HEK293 (cell line): ENCODE results near the gene HAUS5.

Source experiments
- GLI4 ChIP-seq: fragments of 450-650 bp; formaldehyde crosslinking; IDR thresholded peaks from 2 replicates; pipeline ENCODE4 v1.5.1; 2016; ENCODE audit warnings: missing biosample characterization, missing genetic modification characterization
- GLIS1 ChIP-seq: fragments of 450-650 bp; formaldehyde crosslinking; IDR thresholded peaks from 2 replicates; pipeline ENCODE4 v1.5.1; 2016; ENCODE audit warnings: missing biosample characterization, missing genetic modification characterization
- KLF10 ChIP-seq: fragments of 450-650 bp; IDR thresholded peaks from 2 replicates; pipeline ENCODE4 v1.5.1; 2018; ENCODE audit warnings: missing biosample characterization, mild to moderate bottlenecking, missing genetic modification characterization
- MEIS1 ChIP-seq: sonication (generic); formaldehyde crosslinking; IDR thresholded peaks from 2 replicates; pipeline ENCODE4 v1.8.1; 2022; ENCODE audit warnings: missing genetic modification reagents, mild to moderate bottlenecking, borderline replicate concordance
- MZF1 ChIP-seq: fragments of 450-650 bp; formaldehyde crosslinking; IDR thresholded peaks from 2 replicates; pipeline ENCODE4 v1.5.1; 2017; ENCODE audit warnings: missing biosample characterization, missing genetic modification characterization, borderline replicate concordance
- OVOL3 ChIP-seq: fragments of 450-650 bp; formaldehyde crosslinking; IDR thresholded peaks from 2 replicates; pipeline ENCODE4 v1.5.1; 2016; ENCODE audit warnings: missing biosample characterization, missing genetic modification characterization
- PATZ1 ChIP-seq: fragments of 450-650 bp; formaldehyde crosslinking; IDR thresholded peaks from 2 replicates; pipeline ENCODE4 v1.5.1; 2016; ENCODE audit warnings: missing biosample characterization, missing genetic modification characterization
- PRDM4 ChIP-seq: fragments of 450-650 bp; formaldehyde crosslinking; IDR thresholded peaks from 2 replicates; pipeline ENCODE4 v1.5.1; 2017; ENCODE audit warnings: missing biosample characterization, missing genetic modification characterization
- SP2 ChIP-seq: fragments of 450-650 bp; formaldehyde crosslinking; IDR thresholded peaks from 2 replicates; pipeline ENCODE4 v1.5.1; 2016; ENCODE audit warnings: missing biosample characterization, missing genetic modification characterization
- WT1 ChIP-seq: fragments of 450-650 bp; formaldehyde crosslinking; IDR thresholded peaks from 2 replicates; pipeline ENCODE4 v1.5.1; 2016; ENCODE audit warnings: missing biosample characterization, missing genetic modification characterization
- ZBTB26 ChIP-seq: fragments of 450-650 bp; formaldehyde crosslinking; optimal IDR thresholded peaks from 2 replicates; pipeline ENCODE3; 2016; ENCODE audit warnings: missing biosample characterization, mild to moderate bottlenecking, missing genetic modification characterization
- ZNF114 ChIP-seq: fragments of 450-650 bp; formaldehyde crosslinking; IDR thresholded peaks from 2 replicates; pipeline ENCODE4 v1.5.0; 2017; ENCODE audit warnings: missing biosample characterization, missing genetic modification characterization
- ZNF148 ChIP-seq: fragments of 450-650 bp; formaldehyde crosslinking; IDR thresholded peaks from 2 replicates; pipeline ENCODE4 v1.5.0; 2017; ENCODE audit warnings: missing biosample characterization, missing genetic modification characterization, borderline replicate concordance
- ZNF2 ChIP-seq: fragments of 450-650 bp; formaldehyde crosslinking; IDR thresholded peaks from 2 replicates; pipeline ENCODE4 v1.5.1; 2016; ENCODE audit warnings: missing biosample characterization, missing genetic modification characterization
- ZNF26 ChIP-seq: fragments of 450-650 bp; formaldehyde crosslinking; IDR thresholded peaks from 2 replicates; pipeline ENCODE4 v1.5.1; 2016; ENCODE audit warnings: missing biosample characterization, missing genetic modification characterization
- ZNF292 ChIP-seq: fragments of 450-650 bp; formaldehyde crosslinking; IDR thresholded peaks from 2 replicates; pipeline ENCODE4 v1.5.1; 2016; ENCODE audit warnings: low read depth, missing biosample characterization, missing genetic modification characterization, borderline replicate concordance
- ZNF335 ChIP-seq: fragments of 450-650 bp; formaldehyde crosslinking; conservative IDR thresholded peaks from 2 replicates; pipeline ENCODE4 v1.5.1; 2016; ENCODE audit warnings: missing biosample characterization, missing genetic modification characterization
- ZNF394 ChIP-seq: fragments of 450-650 bp; formaldehyde crosslinking; IDR thresholded peaks from 2 replicates; pipeline ENCODE4 v1.5.1; 2016; ENCODE audit warnings: missing biosample characterization, missing genetic modification characterization, mild to moderate bottlenecking, moderate library complexity, borderline replicate concordance
- ZNF404 ChIP-seq: fragments of 450-650 bp; formaldehyde crosslinking; IDR thresholded peaks from 2 replicates; pipeline ENCODE4 v1.5.1; 2017; ENCODE audit warnings: missing biosample characterization, missing genetic modification characterization
- ZNF449 ChIP-seq: fragments of 450-650 bp; formaldehyde crosslinking; IDR thresholded peaks from 2 replicates; pipeline ENCODE4 v1.5.1; 2017; ENCODE audit warnings: missing biosample characterization, mild to moderate bottlenecking, missing genetic modification characterization, moderate library complexity
- ZNF747 ChIP-seq: fragments of 450-650 bp; formaldehyde crosslinking; IDR thresholded peaks from 2 replicates; pipeline ENCODE4 v1.5.1; 2016; ENCODE audit warnings: missing biosample characterization, missing genetic modification characterization
- ZNF830 ChIP-seq: fragments of 450-650 bp; IDR thresholded peaks from 2 replicates; pipeline ENCODE4 v1.5.0; 2018; ENCODE audit warnings: missing biosample characterization, missing genetic modification characterization, low read depth, mild to moderate bottlenecking, moderate library complexity
- TF ChIP-seq, protein P1 (sequence below): fragments of 450-650 bp; formaldehyde crosslinking; IDR thresholded peaks from 2 replicates; pipeline ENCODE4 v1.5.1; 2016; ENCODE audit warnings: missing biosample characterization, missing genetic modification characterization, borderline replicate concordance

HAUS5 gene

DNA sequence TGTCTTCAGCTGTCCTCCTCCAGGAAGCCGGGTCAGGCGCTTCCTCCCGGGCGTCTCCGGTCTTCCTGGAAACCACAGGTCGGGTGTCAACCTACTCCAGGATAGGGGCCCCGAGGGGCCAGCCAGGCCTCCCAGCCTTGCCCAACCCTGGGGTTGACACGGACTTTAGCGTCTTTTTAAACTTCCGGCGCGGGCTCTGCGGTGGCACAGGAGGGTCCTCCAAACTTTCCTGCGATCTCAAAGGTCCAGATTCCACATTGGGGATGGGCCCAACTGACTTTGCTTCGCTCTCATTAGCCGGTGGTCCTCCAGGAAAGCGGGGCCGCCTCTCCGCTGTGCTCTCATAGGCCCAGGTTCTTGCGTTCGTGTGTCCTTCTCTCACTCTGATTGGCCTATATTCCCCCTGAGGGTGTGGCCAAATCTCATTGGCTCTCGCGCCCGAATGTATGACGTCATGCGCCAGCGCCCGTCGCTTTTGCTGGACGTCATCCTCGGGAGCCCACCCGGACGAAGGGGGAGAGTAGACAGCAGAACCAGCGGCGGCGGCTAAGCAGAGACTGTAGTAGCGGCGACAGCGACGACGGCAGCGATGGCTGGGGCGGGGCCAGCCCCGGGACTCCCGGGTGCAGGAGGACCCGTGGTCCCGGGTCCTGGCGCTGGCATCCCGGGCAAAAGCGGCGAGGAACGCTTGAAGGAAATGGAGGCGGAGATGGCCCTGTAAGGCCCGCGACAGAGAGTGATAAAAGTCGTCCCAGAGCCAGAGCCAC is 16.2 kb downstream of the HAUS5 start, which contains the start of gene RBM42 (continued):
- TF ChIP-seq ZNF449, result peak; percentile 99
- no peak for TF ChIP-seq ZNF26 (tag by site-specific recombination)
- TF ChIP-seq KLF10 (tag by site-specific recombination), result peak; percentile 83; the same call in 1 of the 2 replicates
- TF ChIP-seq ZNF114 (tag by site-specific recombination), result no peak
- TF ChIP-seq ZNF148 (tag by site-specific recombination), result peak; percentile 89; the same call in 1 of the 2 replicates
- peak; percentile 96 for TF ChIP-seq ZNF2 (tag by site-specific recombination)
- TF ChIP-seq MEIS1 (CRISPR knock-in tag), result no peak
- peak; percentile 99 for TF ChIP-seq ZNF335
- TF ChIP-seq GLIS1 (tag by site-specific recombination), result peak; percentile 88
- no peak for TF ChIP-seq MZF1 (tag by site-specific recombination)
- peak; percentile 37 for TF ChIP-seq OVOL3 (tag by site-specific recombination)
- TF ChIP-seq ZNF404, result no peak
- peak; percentile 100 for TF ChIP-seq SP2 (tag by site-specific recombination)
- peak; percentile 78 for TF ChIP-seq WT1
- peak; percentile 62 for TF ChIP-seq ZBTB26
- TF ChIP-seq, protein P1, sequence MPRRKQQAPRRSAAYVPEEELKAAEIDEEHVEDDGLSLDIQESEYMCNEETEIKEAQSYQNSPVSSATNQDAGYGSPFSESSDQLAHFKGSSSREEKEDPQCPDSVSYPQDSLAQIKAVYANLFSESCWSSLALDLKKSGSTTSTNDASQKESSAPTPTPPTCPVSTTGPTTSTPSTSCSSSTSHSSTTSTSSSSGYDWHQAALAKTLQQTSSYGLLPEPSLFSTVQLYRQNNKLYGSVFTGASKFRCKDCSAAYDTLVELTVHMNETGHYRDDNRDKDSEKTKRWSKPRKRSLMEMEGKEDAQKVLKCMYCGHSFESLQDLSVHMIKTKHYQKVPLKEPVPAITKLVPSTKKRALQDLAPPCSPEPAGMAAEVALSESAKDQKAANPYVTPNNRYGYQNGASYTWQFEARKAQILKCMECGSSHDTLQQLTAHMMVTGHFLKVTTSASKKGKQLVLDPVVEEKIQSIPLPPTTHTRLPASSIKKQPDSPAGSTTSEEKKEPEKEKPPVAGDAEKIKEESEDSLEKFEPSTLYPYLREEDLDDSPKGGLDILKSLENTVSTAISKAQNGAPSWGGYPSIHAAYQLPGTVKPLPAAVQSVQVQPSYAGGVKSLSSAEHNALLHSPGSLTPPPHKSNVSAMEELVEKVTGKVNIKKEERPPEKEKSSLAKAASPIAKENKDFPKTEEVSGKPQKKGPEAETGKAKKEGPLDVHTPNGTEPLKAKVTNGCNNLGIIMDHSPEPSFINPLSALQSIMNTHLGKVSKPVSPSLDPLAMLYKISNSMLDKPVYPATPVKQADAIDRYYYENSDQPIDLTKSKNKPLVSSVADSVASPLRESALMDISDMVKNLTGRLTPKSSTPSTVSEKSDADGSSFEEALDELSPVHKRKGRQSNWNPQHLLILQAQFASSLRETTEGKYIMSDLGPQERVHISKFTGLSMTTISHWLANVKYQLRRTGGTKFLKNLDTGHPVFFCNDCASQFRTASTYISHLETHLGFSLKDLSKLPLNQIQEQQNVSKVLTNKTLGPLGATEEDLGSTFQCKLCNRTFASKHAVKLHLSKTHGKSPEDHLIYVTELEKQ (tag by site-specific recombination), result peak; percentile 66; the same call in 1 of the 2 replicates
- TF ChIP-seq PATZ1 (tag by site-specific recombination), result peak; percentile 95
- TF ChIP-seq GLI4 (tag by site-specific recombination), result no peak
- TF ChIP-seq ZNF747 (tag by site-specific recombination), result no peak
- no peak for TF ChIP-seq ZNF292 (tag by site-specific recombination)
- peak; percentile 76 for TF ChIP-seq PRDM4 (tag by site-specific recombination)
- TF ChIP-seq ZNF830 (tag by site-specific recombination), result no peak
- peak; percentile 65; the same call in 1 of the 2 replicates for TF ChIP-seq ZNF394 (tag by site-specific recombination)
